ENCODE measurements around the gene IRF7.

- no peak for TF ChIP-seq POLR2A (IDR thresholded peaks at IDR 0.05)
- TF ChIP-seq, protein P1, sequence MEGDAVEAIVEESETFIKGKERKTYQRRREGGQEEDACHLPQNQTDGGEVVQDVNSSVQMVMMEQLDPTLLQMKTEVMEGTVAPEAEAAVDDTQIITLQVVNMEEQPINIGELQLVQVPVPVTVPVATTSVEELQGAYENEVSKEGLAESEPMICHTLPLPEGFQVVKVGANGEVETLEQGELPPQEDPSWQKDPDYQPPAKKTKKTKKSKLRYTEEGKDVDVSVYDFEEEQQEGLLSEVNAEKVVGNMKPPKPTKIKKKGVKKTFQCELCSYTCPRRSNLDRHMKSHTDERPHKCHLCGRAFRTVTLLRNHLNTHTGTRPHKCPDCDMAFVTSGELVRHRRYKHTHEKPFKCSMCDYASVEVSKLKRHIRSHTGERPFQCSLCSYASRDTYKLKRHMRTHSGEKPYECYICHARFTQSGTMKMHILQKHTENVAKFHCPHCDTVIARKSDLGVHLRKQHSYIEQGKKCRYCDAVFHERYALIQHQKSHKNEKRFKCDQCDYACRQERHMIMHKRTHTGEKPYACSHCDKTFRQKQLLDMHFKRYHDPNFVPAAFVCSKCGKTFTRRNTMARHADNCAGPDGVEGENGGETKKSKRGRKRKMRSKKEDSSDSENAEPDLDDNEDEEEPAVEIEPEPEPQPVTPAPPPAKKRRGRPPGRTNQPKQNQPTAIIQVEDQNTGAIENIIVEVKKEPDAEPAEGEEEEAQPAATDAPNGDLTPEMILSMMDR (IDR thresholded peaks at IDR 0.05) = no peak
These were observed 46.4 kb downstream of the IRF7 start for GRCh38 chr11:569158-569885.
